Lower lobe of right lung (tissue), 2 donors: ENCODE data around the gene VPS33B. TPM values are rescaled to one million over a fixed set of nuclear protein-coding genes. Genes with fewer than 3 reads are reported as not detected.
"Not testable (repeated sequence)": the region's sequence is repeated elsewhere in the genome, so short reads cannot be mapped to it uniquely, and the experiment has no call there.

Experiments used
- ATAC-seq, 2 donors: fragments of 200-7000 bp; cut with Tn5 transposase; one replicate each; pipeline ENCODE4 v1.9.1; 2020 to 2022; ENCODE audit warnings: mild to moderate bottlenecking in 2 of 2, moderate library complexity in 2 of 2
- DNase-seq: peaks from one replicate; pipeline ENCODE4 v3.0.0-alpha.2; 2020
- H3K27ac ChIP-seq: fragments of 200-600 bp; one replicate; pipeline ENCODE4 v1.8.0; 2022
- H3K27me3 ChIP-seq: fragments of 200-600 bp; one replicate; pipeline ENCODE4 v1.8.0; 2022; ENCODE audit warnings: low read depth
- H3K36me3 ChIP-seq: fragments of 200-600 bp; one replicate; pipeline ENCODE4 v1.8.0; 2022; ENCODE audit warnings: mild to moderate bottlenecking
- H3K4me1 ChIP-seq: fragments of 200-600 bp; one replicate; pipeline ENCODE4 v1.8.0; 2022
- H3K4me3 ChIP-seq: fragments of 200-600 bp; one replicate; pipeline ENCODE4 v1.8.0; 2022; ENCODE audit warnings: mild to moderate bottlenecking
- H3K9me3 ChIP-seq: fragments of 200-600 bp; one replicate; pipeline ENCODE4 v1.8.0; 2022
- intact Hi-C: fragments of 100-400 bp; cut with DNase I; formaldehyde crosslinking; loops from one replicate; pipeline ENCODE4 v1.11.0; 2022
- total RNA-seq: library from RNA; stranded (reverse); fragmentation: NEBNext Ultra II Directional; extraction: Animal tissue kit (Norgen Biotek cat#: 25700); gene quantifications from one replicate; pipeline ENCODE4 v1.2.1, GENCODE V29; 2021
- TF ChIP-seq, protein P1 (sequence below): fragments of 200-600 bp; IDR thresholded peaks from one replicate; pipeline ENCODE4 v1.8.0; 2022; ENCODE audit warnings: antibody characterized with exemption, mild to moderate bottlenecking
- donor health status: DM: no; HTN: yes; CAD: no; lungs with severe emphysema.

The VPS33B gene
- total RNA-seq, 1 donor from 2014 or later: 13.3 TPM

DNA sequence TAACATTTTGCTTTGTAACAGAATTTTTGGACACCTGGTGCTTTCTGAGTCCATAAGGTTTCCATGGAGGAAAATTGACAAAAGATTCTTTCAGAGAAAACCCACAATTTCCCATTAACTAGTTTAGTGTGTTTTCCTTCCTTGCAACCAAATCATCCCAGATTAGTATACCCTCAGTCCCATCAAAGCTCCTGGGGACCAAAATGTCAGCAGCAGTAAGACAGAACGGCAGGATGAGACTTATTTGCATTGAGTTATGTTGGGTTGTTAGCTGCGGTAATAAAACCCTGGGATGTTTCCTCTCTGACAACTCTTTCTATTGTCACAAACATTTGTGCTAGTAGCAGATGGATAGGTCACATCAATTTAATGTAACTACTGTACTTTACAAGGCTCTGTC lies 32.4 kb upstream of the VPS33B start:
- TF ChIP-seq, protein P1, sequence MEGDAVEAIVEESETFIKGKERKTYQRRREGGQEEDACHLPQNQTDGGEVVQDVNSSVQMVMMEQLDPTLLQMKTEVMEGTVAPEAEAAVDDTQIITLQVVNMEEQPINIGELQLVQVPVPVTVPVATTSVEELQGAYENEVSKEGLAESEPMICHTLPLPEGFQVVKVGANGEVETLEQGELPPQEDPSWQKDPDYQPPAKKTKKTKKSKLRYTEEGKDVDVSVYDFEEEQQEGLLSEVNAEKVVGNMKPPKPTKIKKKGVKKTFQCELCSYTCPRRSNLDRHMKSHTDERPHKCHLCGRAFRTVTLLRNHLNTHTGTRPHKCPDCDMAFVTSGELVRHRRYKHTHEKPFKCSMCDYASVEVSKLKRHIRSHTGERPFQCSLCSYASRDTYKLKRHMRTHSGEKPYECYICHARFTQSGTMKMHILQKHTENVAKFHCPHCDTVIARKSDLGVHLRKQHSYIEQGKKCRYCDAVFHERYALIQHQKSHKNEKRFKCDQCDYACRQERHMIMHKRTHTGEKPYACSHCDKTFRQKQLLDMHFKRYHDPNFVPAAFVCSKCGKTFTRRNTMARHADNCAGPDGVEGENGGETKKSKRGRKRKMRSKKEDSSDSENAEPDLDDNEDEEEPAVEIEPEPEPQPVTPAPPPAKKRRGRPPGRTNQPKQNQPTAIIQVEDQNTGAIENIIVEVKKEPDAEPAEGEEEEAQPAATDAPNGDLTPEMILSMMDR: no peak
- Histone ChIP-seq H3K36me3 (no peaks in the 10 kb centered on the region), H3K4me1 (peaks cover 2% of the 10 kb centered on the region), H3K9me3 (no peaks in the 10 kb centered on the region), H3K4me3 (no peak overlapping the region), H3K27me3 (peaks cover 33% of the 10 kb centered on the region), H3K27ac (no peak overlapping the region)
- intact Hi-C loops: loop anchor here (5.0 kb wide), 1 partner anchor 167 kb away; no protein-coding TSS in a partner anchor
- DNase-seq (no peak), ATAC-seq (no peak)

DNA sequence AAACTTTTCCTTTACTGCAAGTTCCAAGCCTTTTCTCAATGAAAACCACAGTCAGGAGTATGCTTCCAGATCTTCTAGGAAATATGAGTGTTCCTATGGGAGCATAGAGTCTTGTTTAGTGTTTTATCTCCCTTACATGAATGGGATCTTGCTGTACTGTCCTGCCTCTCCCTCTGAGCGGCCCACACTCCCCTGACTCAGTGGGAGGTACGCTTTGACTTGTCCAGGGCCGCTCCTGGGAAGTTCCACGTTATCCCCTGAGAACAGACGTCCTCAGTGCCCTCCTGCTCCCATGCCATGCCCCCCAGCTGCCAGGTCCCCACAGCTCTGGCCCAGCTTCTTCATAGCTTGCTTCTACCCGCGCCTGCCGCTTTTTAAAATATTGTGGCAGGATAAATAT lies 28.9 kb upstream of the VPS33B start:
- Histone ChIP-seq H3K36me3 (no peaks in the 10 kb centered on the region), H3K4me3 (no peak overlapping the region), H3K4me1 (peaks cover 4% of the 10 kb centered on the region), H3K27me3 (peaks cover 12% of the 10 kb centered on the region), H3K9me3 (no peaks in the 10 kb centered on the region), H3K27ac (no peak overlapping the region)
- no peak for DNase-seq
- no peak for ATAC-seq
- TF ChIP-seq, protein P1: no peak
- intact Hi-C loops: no loop called here

DNA sequence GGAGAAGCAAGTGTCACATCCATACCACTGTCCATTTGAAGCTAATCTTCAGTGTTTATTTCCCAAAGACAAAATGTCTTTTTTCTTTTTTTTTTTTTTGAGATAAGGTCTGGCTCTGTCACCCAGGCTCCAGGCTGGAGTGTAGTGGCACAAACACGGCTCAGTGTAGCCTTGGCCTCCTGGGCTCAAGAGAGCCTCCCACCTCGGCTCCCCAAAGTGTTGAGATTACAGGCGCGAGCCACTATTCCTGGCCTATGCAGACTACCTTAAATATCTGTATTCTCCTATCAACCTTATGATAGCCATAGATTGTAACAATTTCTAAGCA lies 27.7 kb upstream of the VPS33B start:
- Histone ChIP-seq H3K4me3 (no peak overlapping the region), H3K27me3 (peaks cover 12% of the 10 kb centered on the region), H3K4me1 (peaks cover 4% of the 10 kb centered on the region), H3K36me3 (no peaks in the 10 kb centered on the region), H3K27ac (no peak overlapping the region), H3K9me3 (no peaks in the 10 kb centered on the region)
- TF ChIP-seq, protein P1: no peak
- ATAC-seq: peak; percentile 27 to 35
- DNase-seq: no peak
- intact Hi-C loops: no loop called here

DNA sequence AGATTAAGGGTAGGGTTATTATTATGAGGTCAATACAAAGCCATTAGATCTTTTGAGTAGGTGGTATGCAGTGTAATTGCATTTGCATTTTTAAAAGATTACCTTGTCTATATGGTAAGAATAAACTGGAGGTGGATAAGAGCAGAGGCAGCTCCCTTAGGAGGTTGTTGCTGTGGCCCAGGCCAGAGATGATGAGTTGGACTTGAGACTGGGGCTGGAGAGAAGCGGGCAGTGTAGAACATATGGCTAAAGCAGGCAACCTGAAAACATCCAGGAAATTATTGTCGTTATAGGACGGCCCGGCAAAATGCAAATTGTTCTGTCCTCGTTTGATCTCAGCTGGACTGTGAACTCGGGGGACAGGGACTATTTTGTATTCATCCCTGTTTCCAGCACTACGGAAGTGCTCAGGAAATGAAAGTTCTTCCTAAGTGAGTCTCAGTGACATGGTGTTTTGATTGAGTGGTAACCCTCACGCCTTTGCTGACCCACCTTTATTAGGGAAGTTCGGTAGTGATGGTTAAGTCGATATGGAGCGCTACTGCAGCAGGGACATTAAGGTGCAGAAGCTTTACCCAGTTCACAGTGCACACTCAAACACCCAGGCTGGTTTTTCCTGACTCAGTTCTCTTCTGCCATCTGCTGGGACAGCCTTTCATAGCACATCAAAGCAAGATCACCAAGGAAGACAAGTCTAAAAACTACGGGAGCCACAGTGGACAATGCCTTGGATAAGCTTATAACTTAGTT lies 27.2 kb upstream of the VPS33B start:
- peaks cover 12% of the 10 kb centered on the region for H3K27me3 ChIP-seq
- DNase-seq: no peak
- peak; percentile 89 to 90 for ATAC-seq
- H3K27ac ChIP-seq: no peak overlapping the region
- peaks cover 4% of the 10 kb centered on the region for H3K4me1 ChIP-seq
- intact Hi-C loops: no loop called here
- no peaks in the 10 kb centered on the region for H3K36me3 ChIP-seq
- no peak overlapping the region for H3K4me3 ChIP-seq
- H3K9me3 ChIP-seq: no peaks in the 10 kb centered on the region
- TF ChIP-seq, protein P1: peak; percentile 67

DNA sequence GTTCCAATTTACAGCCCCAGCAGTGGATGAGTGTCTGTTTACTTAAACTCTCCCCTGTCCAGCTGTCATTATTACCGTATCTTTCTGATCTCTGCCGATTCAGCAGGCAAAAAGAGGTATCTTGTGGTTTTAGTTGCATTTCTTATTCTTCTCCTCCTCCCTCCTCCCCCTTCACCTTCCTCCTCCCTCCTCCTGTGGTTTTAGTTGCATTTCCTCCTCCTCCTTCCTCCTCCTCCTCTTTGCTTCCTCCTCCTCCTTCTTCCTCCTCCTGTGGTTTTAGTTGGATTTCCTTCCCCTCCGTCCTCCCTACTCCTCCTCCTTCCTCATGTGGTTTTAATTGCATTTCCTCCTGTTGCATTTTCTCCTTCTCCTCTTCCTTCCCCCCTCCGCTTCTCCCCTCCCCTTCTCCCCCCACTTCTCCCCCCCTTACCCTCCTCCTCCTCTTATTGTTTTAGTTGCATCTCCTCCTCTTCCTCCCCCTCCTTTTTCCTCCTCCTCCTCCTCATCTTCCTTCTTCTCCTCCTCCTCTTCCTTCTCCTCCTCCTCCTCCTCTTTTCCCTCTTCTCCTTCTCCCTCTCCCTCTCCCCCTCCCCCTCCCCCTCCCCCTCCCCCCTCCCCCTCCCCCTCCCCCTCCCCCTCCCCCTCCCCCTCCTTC lies 25.3 kb upstream of the VPS33B start:
- no peak for ATAC-seq
- Histone ChIP-seq H3K27me3 (no peaks in the 10 kb centered on the region), H3K4me1 (peaks cover 4% of the 10 kb centered on the region), H3K4me3 (no peak overlapping the region), H3K9me3 (no peaks in the 10 kb centered on the region), H3K36me3 (no peaks in the 10 kb centered on the region), H3K27ac (no peak overlapping the region)
- TF ChIP-seq, protein P1: no peak
- intact Hi-C loops: no loop called here
- no peak for DNase-seq

DNA sequence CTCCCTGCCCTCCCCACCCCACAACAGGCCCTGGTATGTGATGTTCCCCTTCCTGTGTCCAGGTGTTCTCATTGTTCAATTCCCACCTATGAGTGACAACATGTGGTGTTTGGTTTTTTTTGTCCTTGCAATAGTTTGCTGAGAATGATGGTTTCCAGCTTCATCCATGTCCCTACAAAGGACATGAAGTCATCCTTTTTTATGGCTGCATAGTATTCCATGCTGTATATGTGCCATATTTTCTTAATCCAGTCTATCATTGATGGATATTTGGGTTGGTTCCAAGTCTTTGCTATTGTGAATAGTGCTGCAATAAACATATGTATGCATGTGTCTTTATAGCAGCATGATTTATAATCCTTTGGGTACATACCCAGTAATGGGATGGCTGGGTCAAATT lies 23.7 kb upstream of the VPS33B start:
- DNase-seq, H3K4me3 ChIP-seq, H3K27me3 ChIP-seq, ATAC-seq, intact Hi-C loops, H3K9me3 ChIP-seq, H3K27ac ChIP-seq, H3K36me3 ChIP-seq, H3K4me1 ChIP-seq: not testable (repeated sequence)
